GM18868 (cell line): ENCODE results near the gene ABCF2.

Experiments used
- ATAC-seq: cut with Tn5 transposase; IDR thresholded peaks from one replicate; pipeline ENCODE4 v1.9.1; 2021; ENCODE audit warnings: mild to moderate bottlenecking, moderate library complexity; ENCODE audit not compliant: unreplicated experiment

ABCF2 gene

GRCh38 chr7:151226560-151226874 lies 488 bp downstream of the ABCF2 start:
- ATAC-seq = no peak

GRCh38 chr7:151225948-151226510 lies 976 bp downstream of the ABCF2 start:
- ATAC-seq = no peak

GRCh38 chr7:151223728-151224127 lies 3.3 kb downstream of the ABCF2 start:
- ATAC-seq = no peak

GRCh38 chr7:151218170-151218569 lies 8.8 kb downstream of the ABCF2 start:
- ATAC-seq = no peak

GRCh38 chr7:151215396-151215795 lies 11.6 kb downstream of the ABCF2 start:
- no peak for ATAC-seq

GRCh38 chr7:151213826-151214225 lies 13.2 kb downstream of the ABCF2 start:
- ATAC-seq = no peak

- no peak for ATAC-seq
Observed at GRCh38 chr7:151212626-151213025, 14.4 kb downstream of the ABCF2 start.

DNA sequence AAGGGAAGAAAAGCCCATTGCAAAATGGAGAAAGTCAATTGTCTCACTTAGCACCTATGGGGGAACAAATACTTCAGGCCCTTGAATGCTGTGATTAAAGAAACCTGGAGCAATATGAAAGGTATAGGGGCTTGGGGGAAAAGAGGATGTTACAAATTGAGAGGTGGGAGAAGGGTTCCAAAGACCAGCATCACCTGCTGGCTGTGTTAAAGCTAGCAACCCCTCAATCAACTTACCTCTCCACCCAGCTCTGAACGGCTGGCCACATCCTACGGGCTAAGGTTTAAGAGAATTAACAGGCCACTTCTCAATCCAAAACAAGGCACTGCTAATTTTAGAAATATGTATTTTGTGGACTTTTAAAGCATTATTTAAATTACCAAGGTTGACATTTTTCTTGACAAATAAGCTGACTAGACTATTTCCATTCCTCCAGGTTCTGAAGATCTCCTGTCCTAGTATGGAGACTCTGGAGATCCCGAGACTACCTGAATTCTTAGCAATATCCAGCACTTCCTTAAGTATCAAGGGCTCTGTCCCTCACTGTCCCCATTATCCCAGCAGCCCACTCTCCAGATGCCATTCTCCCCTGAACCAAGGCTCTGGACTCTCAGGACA lies 15.7 kb downstream of the ABCF2 start:
- ATAC-seq = no peak

- ATAC-seq = no peak
Observed at GRCh38 chr7:151210087-151210854, 16.7 kb downstream of the ABCF2 start, which contains the start of gene H2BK1. Gene H2BK1, minus strand, starts transcription at chr7:151210488. Its CDS starts 170 bp downstream, at chr7:151210318.

DNA sequence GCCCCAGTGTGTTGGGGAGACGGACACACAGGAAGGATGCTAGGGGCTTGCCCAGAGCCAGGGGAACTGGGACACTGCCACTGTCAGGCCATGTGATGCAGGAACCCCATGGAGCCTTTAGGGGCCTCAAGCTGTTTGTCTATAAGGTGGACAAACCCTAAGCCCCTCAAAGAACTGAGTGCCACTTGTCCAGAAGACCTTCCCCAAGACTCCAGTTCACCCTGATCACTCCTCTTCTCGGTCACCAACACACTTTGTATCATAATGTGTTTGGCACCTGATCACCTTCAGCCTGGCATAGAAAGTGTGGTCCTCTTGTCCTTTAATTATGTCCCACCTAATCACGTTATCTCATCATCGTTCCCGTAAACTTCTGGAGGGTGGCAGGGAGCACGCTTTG lies 17.4 kb downstream of the ABCF2 start:
- no peak for ATAC-seq

DNA sequence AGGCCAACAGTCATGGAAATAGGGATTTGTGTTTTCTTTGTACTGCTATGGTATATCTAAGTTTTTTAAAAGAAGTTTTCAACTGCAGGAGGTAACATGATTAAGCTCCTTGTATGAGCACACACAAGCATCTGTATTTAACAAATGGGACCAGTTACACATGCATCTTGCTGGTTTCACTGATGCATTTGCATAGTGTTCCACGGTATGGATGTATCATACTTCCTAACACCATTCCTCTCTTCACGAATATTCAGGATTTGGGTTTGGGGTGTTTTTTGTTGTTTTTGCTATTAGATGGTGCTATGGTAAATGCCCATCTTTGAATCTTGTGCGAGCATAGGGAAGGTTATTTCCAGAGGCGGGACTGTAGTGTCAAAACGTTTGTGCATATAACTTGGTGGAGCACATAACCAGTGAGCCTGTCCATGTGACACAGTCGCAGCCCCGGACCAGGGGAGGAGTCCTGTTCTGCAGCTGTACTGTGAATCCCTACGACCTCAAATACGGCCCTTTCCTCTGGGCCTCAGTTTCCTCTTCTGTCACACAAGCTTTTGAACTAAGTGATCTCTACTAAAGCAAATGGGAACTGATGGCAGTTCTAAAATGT lies 18.6 kb downstream of the ABCF2 start:
- no peak for ATAC-seq

DNA sequence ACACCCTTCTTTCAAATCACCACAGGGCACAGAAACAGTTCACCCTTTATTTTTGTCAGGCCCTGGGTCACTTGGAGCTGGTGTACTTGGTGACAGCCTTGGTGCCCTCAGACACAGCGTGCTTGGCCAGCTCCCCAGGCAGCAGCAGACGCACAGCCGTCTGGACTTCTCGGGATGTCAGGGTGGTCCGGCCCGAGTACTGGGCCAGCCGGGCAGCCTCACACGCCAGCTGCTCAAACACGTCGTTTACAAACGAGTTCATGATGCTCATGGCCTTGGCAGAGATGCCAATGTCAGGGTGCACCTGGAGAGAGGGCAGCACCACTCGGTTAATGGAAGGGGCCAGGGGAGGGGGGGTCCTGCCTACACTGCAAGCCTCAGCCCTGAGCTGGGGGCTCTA lies 19.2 kb downstream of the ABCF2 start:
- ATAC-seq = no peak

DNA sequence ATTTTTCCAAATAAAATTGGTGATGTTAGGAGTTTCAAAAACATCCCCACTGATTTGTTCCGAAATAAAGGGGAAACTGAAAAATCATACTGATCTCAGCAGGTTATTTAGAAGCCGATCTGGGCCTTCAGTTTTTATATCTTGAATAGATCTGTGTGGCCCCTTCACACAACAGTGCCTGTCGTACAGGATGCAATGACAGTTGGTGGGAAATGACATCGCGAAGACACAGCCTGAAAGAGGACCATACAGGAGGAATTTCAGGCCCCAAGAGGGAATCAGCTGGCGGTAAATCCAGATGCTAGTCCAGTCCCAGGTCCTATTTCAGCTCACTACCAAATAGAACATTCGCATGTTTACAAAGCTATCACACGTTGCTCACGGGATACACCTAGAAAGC lies 19.7 kb downstream of the ABCF2 start:
- no peak for ATAC-seq

- ATAC-seq = no peak
Observed at GRCh38 chr7:151206914-151207313, 20.1 kb downstream of the ABCF2 start.

DNA sequence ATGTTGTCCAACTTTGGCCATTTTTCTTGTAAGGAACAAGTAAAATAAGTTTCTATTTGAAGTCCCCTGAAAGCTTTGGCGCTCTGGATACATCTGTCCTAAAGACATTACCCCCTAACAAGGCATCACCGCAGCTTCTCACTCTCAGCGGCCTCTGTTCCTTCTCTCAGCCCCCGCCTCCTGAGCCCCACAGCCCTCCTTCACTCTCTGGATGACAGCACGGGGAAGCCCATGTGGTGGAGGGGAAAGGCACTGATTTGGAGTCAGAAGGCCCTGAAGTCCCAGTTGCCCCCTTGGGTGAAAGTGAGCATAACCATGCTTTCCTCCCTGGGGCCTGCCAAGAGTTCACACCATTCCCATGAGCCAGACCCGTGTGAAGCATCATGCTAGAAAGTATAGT lies 21.3 kb downstream of the ABCF2 start:
- no peak for ATAC-seq

GRCh38 chr7:151204383-151205032 lies 22.5 kb downstream of the ABCF2 start:
- no peak for ATAC-seq

DNA sequence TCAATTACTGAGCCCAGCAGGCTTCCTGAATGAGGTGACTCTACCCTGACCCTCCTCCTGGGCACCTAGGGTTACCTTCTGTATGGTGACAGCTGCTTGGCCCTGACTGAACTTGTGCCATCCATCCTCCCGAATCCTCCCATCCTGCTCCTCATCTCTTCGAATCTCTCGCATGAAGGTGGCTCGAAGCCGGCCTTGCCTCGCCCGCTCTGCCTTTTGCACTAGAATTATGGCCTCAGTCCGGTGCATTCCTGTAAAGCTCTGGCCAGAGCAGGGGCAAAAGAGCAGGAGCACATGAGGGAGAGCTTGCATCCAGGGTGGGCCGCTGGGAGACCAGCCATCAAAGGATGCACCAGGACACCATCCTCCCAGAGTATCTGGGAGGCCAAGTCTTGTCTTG lies 24.2 kb downstream of the ABCF2 start:
- ATAC-seq = no peak

DNA sequence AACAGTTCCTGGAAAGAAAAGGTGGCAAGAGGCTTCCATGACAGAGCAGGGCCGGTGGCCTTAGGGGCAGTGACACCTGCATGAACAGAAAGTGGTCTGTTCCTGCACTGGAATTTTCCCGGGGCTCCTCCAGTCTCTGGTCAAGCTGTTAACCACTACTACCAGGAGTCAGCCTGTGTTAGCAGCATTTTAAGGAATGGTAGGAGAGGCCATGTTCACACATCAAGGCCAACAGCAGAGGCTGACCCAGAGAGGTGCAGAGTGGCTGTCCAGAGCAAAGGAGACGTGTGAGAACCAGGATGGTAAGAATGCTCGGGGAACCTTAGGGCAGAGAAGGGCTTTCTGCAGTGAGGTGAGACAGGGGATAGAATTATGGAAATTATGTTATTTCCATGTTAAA lies 25.3 kb downstream of the ABCF2 start:
- ATAC-seq = no peak

GRCh38 chr7:151201344-151201743 lies 25.7 kb downstream of the ABCF2 start:
- ATAC-seq = no peak

DNA sequence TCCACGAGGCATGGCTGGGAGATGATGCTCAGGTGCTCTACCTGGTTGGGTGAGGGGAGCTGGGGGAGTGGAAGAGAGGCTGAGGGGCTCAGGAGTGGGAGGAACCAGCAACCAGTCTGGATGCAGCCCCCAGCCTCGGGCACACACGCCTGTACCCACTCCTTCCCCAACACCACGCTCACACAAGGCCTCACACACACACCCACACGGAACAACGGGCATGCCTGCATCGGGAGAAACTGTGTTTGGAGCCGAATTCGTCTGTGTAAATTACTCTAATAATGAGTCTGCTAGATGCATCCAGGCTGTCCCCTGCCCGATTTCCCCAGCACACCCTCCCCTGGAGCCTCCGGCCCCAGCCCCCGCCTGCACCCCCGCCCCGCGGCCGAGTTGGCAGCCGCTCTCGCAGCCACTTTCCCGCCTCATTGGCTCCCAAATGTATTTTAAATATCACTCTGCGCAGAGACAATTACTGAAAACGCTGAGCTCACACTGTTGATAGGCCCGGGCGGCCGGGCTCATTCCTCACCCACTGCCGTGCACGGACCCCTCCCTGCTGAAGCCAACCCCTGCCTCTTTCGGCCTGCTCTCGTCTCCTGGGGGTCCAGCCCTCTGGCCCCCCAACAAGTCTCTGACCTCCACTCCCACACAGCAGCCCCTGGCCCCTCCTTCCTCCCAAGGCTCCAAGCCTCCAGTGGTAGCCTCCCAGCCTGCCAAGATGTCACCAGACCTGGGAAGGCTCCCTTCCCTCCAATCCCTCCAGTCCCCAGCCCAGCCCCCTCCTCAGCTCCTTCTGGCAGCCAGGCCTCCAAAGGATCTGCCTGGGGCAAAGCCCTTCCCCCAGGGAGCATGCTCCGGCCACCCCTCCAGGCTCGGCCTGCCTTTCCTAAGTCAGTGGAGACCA lies 27.8 kb downstream of the ABCF2 start:
- ATAC-seq = no peak
